ENCODE data around the gene TRMT61A. TPM values are rescaled to one million over a fixed set of nuclear protein-coding genes. Genes with fewer than 3 reads are reported as not detected.

The TRMT61A gene
- total RNA-seq, 1 experiment from 2014 or later, result 15.5 TPM

- Mint-ChIP-seq H3K9me3 (no peaks in the 10 kb centered on the region), H3K36me3 (peaks cover 12% of the 10 kb centered on the region), H3K4me3 (peak overlapping the region; percentile 54), H3K27me3 (ENCODE audit: low read depth) (peaks cover 27% of the 10 kb centered on the region), H3K4me1 (peaks cover 22% of the 10 kb centered on the region), H3K27ac (no peak overlapping the region)
- DNase-seq (ENCODE audit: low spot score) (peak; percentile 79), ATAC-seq (peak; percentile 8)
- CTCF ChIA-PET, result interaction anchor here (0.6 to 12.2 kb wide), 12 partner anchors 8 to 416 kb away, joined by 3 to 455 read pairs (median 8); partner anchors contain the start of genes BAG5 and TRMT61A
- POLR2A ChIA-PET, result interaction anchor here (0.9 to 8.3 kb wide), 4 partner anchors 9 to 21 kb away, joined by 3 to 65 read pairs (median 4); partner anchors contain the start of gene TRMT61A
- TF ChIP-seq, protein P1, sequence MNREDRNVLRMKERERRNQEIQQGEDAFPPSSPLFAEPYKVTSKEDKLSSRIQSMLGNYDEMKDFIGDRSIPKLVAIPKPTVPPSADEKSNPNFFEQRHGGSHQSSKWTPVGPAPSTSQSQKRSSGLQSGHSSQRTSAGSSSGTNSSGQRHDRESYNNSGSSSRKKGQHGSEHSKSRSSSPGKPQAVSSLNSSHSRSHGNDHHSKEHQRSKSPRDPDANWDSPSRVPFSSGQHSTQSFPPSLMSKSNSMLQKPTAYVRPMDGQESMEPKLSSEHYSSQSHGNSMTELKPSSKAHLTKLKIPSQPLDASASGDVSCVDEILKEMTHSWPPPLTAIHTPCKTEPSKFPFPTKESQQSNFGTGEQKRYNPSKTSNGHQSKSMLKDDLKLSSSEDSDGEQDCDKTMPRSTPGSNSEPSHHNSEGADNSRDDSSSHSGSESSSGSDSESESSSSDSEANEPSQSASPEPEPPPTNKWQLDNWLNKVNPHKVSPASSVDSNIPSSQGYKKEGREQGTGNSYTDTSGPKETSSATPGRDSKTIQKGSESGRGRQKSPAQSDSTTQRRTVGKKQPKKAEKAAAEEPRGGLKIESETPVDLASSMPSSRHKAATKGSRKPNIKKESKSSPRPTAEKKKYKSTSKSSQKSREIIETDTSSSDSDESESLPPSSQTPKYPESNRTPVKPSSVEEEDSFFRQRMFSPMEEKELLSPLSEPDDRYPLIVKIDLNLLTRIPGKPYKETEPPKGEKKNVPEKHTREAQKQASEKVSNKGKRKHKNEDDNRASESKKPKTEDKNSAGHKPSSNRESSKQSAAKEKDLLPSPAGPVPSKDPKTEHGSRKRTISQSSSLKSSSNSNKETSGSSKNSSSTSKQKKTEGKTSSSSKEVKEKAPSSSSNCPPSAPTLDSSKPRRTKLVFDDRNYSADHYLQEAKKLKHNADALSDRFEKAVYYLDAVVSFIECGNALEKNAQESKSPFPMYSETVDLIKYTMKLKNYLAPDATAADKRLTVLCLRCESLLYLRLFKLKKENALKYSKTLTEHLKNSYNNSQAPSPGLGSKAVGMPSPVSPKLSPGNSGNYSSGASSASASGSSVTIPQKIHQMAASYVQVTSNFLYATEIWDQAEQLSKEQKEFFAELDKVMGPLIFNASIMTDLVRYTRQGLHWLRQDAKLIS (CRISPR knock-in tag; IDR thresholded peaks at IDR 0.05; ENCODE audit: borderline replicate concordance), result no peak
- TF ChIP-seq, protein P2, sequence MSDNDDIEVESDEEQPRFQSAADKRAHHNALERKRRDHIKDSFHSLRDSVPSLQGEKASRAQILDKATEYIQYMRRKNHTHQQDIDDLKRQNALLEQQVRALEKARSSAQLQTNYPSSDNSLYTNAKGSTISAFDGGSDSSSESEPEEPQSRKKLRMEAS (CRISPR knock-in tag; IDR thresholded peaks at IDR 0.05), result peak; percentile 61; the same call in 1 of the 2 replicates
- TF ChIP-seq NFE2L1 (CRISPR knock-in tag; IDR thresholded peaks at IDR 0.05) (peak; percentile 54; the same call in 1 of the 2 replicates), ZNF232 (CRISPR knock-in tag; IDR thresholded peaks at IDR 0.05) (peak; percentile 77; the same call in 1 of the 2 replicates), SP1 (CRISPR knock-in tag; conservative IDR thresholded peaks at IDR 0.05) (peak; percentile 67), FOXP1 (CRISPR knock-in tag; IDR thresholded peaks at IDR 0.05; ENCODE audit: borderline replicate concordance) (peak; percentile 64; the same call in 1 of the 2 replicates), ZBTB43 (CRISPR knock-in tag; IDR thresholded peaks at IDR 0.05) (peak; percentile 86), MYBL2 (CRISPR knock-in tag; IDR thresholded peaks at IDR 0.05) (0 out of 2 replicates have a peak, but pooled peaks have one; percentile 60), ZNF396 (CRISPR knock-in tag; IDR thresholded peaks at IDR 0.05; ENCODE audit: borderline replicate concordance) (no peak), TEAD1 (CRISPR knock-in tag; IDR thresholded peaks at IDR 0.05) (no peak), CREM (CRISPR knock-in tag; IDR thresholded peaks at IDR 0.05) (peak; percentile 30; the same call in 1 of the 2 replicates), ATF1 (CRISPR knock-in tag; IDR thresholded peaks at IDR 0.05) (0 out of 2 replicates have a peak, but pooled peaks have one; percentile 28), ETV6 (CRISPR knock-in tag; IDR thresholded peaks at IDR 0.05) (no peak; the same call in 1 of the 2 replicates), NR3C1 (CRISPR knock-in tag; conservative IDR thresholded peaks at IDR 0.05; ENCODE audit: low read depth) (no peak), TEAD4 (CRISPR knock-in tag; IDR thresholded peaks at IDR 0.05) (0 out of 2 replicates have a peak, but pooled peaks have one; percentile 43), ZNF263 (CRISPR knock-in tag; IDR thresholded peaks at IDR 0.05; ENCODE audit: low read depth) (0 out of 2 replicates have a peak, but pooled peaks have one; percentile 16)
- TF ChIP-seq, protein P3, sequence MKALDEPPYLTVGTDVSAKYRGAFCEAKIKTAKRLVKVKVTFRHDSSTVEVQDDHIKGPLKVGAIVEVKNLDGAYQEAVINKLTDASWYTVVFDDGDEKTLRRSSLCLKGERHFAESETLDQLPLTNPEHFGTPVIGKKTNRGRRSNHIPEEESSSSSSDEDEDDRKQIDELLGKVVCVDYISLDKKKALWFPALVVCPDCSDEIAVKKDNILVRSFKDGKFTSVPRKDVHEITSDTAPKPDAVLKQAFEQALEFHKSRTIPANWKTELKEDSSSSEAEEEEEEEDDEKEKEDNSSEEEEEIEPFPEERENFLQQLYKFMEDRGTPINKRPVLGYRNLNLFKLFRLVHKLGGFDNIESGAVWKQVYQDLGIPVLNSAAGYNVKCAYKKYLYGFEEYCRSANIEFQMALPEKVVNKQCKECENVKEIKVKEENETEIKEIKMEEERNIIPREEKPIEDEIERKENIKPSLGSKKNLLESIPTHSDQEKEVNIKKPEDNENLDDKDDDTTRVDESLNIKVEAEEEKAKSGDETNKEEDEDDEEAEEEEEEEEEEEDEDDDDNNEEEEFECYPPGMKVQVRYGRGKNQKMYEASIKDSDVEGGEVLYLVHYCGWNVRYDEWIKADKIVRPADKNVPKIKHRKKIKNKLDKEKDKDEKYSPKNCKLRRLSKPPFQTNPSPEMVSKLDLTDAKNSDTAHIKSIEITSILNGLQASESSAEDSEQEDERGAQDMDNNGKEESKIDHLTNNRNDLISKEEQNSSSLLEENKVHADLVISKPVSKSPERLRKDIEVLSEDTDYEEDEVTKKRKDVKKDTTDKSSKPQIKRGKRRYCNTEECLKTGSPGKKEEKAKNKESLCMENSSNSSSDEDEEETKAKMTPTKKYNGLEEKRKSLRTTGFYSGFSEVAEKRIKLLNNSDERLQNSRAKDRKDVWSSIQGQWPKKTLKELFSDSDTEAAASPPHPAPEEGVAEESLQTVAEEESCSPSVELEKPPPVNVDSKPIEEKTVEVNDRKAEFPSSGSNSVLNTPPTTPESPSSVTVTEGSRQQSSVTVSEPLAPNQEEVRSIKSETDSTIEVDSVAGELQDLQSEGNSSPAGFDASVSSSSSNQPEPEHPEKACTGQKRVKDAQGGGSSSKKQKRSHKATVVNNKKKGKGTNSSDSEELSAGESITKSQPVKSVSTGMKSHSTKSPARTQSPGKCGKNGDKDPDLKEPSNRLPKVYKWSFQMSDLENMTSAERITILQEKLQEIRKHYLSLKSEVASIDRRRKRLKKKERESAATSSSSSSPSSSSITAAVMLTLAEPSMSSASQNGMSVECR (CRISPR knock-in tag; IDR thresholded peaks at IDR 0.05; ENCODE audit: borderline replicate concordance), result peak; percentile 55; the same call in 1 of the 2 replicates
- TF ChIP-seq, protein P4, sequence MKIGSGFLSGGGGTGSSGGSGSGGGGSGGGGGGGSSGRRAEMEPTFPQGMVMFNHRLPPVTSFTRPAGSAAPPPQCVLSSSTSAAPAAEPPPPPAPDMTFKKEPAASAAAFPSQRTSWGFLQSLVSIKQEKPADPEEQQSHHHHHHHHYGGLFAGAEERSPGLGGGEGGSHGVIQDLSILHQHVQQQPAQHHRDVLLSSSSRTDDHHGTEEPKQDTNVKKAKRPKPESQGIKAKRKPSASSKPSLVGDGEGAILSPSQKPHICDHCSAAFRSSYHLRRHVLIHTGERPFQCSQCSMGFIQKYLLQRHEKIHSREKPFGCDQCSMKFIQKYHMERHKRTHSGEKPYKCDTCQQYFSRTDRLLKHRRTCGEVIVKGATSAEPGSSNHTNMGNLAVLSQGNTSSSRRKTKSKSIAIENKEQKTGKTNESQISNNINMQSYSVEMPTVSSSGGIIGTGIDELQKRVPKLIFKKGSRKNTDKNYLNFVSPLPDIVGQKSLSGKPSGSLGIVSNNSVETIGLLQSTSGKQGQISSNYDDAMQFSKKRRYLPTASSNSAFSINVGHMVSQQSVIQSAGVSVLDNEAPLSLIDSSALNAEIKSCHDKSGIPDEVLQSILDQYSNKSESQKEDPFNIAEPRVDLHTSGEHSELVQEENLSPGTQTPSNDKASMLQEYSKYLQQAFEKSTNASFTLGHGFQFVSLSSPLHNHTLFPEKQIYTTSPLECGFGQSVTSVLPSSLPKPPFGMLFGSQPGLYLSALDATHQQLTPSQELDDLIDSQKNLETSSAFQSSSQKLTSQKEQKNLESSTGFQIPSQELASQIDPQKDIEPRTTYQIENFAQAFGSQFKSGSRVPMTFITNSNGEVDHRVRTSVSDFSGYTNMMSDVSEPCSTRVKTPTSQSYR (CRISPR knock-in tag; IDR thresholded peaks at IDR 0.05), result peak; percentile 72; the same call in 1 of the 2 replicates
- TF ChIP-seq, protein P5, sequence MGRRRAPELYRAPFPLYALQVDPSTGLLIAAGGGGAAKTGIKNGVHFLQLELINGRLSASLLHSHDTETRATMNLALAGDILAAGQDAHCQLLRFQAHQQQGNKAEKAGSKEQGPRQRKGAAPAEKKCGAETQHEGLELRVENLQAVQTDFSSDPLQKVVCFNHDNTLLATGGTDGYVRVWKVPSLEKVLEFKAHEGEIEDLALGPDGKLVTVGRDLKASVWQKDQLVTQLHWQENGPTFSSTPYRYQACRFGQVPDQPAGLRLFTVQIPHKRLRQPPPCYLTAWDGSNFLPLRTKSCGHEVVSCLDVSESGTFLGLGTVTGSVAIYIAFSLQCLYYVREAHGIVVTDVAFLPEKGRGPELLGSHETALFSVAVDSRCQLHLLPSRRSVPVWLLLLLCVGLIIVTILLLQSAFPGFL (CRISPR knock-in tag; IDR thresholded peaks at IDR 0.05; ENCODE audit: borderline replicate concordance), result no peak
- TF ChIP-seq, protein P6, sequence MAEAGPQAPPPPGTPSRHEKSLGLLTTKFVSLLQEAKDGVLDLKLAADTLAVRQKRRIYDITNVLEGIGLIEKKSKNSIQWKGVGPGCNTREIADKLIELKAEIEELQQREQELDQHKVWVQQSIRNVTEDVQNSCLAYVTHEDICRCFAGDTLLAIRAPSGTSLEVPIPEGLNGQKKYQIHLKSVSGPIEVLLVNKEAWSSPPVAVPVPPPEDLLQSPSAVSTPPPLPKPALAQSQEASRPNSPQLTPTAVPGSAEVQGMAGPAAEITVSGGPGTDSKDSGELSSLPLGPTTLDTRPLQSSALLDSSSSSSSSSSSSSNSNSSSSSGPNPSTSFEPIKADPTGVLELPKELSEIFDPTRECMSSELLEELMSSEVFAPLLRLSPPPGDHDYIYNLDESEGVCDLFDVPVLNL (CRISPR knock-in tag; IDR thresholded peaks at IDR 0.05; ENCODE audit: borderline replicate concordance, low read depth), result peak; percentile 73; the same call in 1 of the 2 replicates
Observed at GRCh38 chr14:103520657-103521437, 8.1 kb upstream of the TRMT61A start.
